Cardiac fibroblast (primary cell): Measurements from ENCODE around the gene SMOC2.

Experiments
- DNase-seq, 2 donors: peaks; one replicate each; pipeline versions ENCODE4 v3.0.0 to v3.0.0-alpha.2; 2010; ENCODE audit warnings: low read depth in 2 of 2
- H3K4me3 ChIP-seq, 2 donors: replicated peaks in 1 of 2; 1 replicate in 1 of 2; 2 replicates in 1 of 2; pipeline ENCODE4 v1.5.1; 2011; ENCODE audit warnings: low read depth in 2 of 2, low read length in 2 of 2, mild to moderate bottlenecking in 2 of 2, moderate library complexity in 1 of 2
- TF ChIP-seq, protein P1 (sequence below): IDR thresholded peaks from one replicate; pipeline ENCODE4 v1.5.1; 2011; ENCODE audit warnings: low read depth, mild to moderate bottlenecking, low read length, inconsistent platforms

Gene SMOC2

DNA sequence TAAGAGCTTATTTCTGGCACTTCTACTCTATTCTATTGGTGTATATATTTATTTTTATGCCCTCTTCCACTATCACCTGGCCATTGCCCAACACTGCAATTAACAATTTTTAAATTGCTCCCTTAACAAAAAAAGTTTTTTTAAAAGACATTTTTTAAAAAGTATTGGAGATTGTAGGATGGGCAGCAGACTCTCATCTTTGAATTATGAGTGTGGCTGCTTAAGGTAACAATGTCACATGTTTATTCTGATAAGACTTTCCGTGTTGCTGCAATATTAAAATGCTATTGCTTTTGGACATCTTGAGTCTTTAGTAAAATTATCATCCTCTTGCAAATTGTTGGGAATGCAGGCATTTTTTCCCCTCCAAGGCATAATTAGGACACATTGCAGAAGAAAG, 31.4 kb downstream of the SMOC2 start:
- TF ChIP-seq, protein P1, sequence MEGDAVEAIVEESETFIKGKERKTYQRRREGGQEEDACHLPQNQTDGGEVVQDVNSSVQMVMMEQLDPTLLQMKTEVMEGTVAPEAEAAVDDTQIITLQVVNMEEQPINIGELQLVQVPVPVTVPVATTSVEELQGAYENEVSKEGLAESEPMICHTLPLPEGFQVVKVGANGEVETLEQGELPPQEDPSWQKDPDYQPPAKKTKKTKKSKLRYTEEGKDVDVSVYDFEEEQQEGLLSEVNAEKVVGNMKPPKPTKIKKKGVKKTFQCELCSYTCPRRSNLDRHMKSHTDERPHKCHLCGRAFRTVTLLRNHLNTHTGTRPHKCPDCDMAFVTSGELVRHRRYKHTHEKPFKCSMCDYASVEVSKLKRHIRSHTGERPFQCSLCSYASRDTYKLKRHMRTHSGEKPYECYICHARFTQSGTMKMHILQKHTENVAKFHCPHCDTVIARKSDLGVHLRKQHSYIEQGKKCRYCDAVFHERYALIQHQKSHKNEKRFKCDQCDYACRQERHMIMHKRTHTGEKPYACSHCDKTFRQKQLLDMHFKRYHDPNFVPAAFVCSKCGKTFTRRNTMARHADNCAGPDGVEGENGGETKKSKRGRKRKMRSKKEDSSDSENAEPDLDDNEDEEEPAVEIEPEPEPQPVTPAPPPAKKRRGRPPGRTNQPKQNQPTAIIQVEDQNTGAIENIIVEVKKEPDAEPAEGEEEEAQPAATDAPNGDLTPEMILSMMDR: no peak

DNA sequence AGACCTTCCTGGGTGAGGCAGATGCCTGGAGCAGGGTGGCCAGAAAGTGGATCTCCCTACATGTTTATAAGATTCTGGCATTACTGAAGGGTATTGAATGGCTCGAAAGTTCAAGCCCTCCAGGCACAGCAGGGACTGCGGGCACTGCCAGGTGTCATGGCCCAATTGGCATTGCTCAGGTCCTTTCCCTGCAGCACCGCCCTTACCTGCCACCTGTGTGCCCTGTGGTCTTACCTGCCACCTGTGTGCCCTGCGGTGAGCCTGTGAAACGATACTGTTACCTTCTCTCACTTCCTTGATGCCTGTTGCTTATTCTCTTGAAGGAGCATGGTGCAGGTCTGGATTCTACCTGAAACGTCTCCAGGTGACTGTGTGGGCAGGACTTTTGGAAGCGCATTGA, 32.2 kb downstream of the SMOC2 start:
- H3K4me3 ChIP-seq: no peak overlapping the region
- DNase-seq: no peak
- TF ChIP-seq, protein P1: no peak

More for the DNA sequence above, 31.4 kb downstream of the SMOC2 start:
- no peak for DNase-seq
- no peak overlapping the region for H3K4me3 ChIP-seq

DNA sequence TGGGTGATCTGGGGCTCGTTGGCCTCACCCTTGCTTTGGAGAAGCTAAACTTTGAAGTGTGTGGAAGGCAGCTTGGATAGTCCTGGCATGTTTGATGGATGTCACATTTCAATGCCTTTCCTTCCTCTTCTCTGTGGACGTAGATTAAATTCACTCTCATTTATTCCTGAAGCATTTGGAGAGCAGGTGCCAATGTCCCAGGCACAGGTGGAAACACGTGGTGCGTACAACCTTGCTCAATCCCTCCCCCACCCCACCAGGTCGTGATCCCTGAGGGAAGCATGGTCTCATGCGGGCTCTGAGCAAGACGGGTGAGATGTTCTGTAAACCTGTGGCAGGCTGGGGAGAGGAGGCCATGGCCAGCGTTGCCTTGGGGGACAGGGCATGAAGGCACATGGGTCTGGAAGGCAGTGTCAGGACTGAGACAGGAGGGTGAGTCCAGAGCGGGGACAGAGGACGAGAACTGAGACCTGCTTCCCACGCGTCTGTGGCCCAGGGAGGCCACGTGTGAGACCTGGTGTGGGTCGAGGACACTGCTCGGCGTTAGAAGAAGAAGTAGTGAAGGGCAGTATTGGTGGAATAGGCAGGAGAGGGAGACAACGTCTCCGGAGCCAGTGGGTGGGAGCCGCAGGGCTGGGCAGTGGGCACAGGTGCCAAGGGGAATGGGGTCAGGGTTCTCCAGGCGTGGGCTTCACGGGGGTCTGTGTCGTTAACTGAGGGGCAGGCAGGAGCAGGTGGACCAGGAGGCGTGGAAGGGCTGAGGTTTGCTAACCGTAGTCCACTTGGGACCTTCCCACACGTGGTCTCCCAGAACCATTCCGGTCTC, 34.4 kb downstream of the SMOC2 start:
- no peak overlapping the region for H3K4me3 ChIP-seq
- TF ChIP-seq, protein P1: no peak
- DNase-seq: no peak

DNA sequence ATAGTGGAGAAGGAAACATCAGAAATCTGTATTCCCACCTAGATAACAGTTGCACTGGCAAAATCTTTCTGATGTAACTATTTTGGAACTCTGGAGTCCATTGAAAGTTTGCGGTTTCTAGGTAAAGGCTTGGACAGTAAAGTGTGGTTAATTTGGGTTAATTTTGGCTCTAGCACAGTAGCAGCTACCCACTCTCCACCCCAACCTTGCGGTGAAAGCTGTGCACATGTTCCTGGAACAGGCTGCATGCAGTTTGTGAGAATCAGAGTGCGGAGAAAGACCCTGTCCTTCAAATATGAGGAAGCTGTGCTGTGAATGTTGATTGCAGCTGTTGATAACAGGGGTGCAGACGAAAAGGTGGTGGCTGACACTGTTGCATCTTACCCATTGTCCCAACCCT, 38.4 kb downstream of the SMOC2 start:
- TF ChIP-seq, protein P1: no peak
- no peak overlapping the region for H3K4me3 ChIP-seq
- no peak for DNase-seq

DNA sequence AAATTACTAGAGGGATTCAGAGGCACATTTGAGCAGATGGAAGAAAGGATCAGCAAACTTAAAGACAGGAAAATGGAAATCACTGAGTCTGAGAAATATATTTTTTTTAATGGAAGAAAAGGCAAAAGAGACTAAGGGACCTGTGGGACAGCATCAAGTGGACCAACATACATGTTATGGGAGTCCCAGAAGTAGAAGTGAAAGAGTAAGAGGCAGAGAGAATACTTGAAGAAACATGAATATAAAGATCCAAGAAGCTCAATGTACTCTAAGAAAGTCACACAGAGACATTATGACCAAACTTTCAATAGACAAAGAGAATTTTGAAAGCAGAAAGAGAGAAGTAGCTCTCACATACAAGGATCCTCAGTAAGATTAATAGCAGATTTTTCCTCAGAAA, 39.5 kb downstream of the SMOC2 start:
- no peak overlapping the region for H3K4me3 ChIP-seq
- TF ChIP-seq, protein P1: no peak
- DNase-seq: no peak

DNA sequence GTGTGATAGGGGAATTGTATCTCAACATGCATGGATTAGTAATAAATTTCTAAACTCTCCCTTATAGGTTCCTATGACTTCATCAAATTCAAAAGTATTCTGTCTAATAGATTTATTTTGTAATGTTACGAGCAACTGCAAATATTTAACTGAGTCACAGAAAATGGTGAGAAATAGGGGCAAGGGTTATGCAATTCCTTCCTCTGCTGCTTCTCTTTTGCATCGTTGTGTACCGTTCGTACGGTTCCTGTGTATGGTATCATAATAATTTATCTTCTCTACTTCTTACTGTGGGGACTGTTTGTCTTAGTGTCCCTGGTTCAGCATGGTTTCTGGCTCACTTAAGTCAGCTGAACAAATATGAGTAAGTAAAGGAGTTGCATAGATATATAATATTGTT, 44.8 kb downstream of the SMOC2 start:
- no peak for DNase-seq
- TF ChIP-seq, protein P1: no peak
- no peak overlapping the region for H3K4me3 ChIP-seq
